Activated effector memory CD4-positive, alpha-beta T cell treated with anti-CD3 and anti-CD28 coated beads, Interleukin-2, amount 50 U/mL, for 16 hours (primary cell): ENCODE results near the gene NTMT2.
"Not testable (repeated sequence)": the region's sequence is repeated elsewhere in the genome, so short reads cannot be mapped to it uniquely, and the experiment has no call there.

Source experiments
- DNase-seq: peaks from one replicate; pipeline ENCODE4 v3.0.0-alpha.2; 2020

Gene NTMT2

DNA sequence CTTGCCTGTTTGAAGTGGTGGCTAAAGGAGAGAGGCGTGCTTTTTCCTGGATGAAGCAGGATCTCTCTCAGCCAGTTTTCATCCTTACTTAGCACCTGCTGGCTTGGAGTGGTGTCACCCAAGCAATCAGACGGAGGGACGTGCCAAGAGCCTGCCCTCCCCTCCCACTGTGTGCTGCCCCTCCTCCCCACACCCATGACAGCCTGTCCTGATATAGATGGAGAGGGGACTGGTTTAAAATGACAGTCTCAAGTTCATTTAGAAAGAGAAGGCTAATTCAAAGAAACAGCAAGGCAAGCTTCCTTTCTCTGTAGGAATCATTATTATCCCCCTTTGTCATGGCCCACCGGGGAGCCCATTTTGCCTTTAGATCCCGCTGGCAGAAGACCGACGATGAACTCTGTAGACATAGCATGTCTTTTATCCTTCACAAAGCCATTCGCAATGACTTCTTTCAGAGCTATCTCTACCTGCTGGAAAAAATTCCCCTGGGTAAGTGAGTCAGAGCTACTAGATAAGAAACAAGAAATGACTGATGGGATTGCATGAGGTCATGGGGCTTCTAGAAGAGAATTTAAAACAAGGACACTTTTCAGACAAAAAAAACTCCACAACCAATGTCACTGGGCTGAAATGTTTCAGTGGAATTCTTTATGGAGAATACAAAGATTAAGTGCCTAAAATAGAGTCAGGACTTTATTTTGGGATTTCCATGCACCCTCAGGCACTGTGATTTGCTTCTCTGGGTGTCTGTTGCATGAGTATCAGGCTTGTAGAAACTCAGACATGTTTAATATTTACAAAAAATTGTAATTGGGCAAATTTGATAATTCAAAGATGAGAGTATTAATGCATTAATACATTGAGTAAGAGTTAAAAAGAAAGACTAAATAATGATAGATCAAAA, at the start of gene NTMT2:
TSS of gene NTMT2 (plus strand) at position 190 of the 907 bp plus-strand sequence. CDS start at position 339, 149 bp downstream.
- DNase-seq, result no peak

- DNase-seq, result no peak
Measured at GRCh38 chr1:170095976-170096748, 49.6 kb upstream of the NTMT2 start.

- no peak for DNase-seq
Measured at GRCh38 chr1:170096806-170097340, 48.9 kb upstream of the NTMT2 start.

GRCh38 chr1:170097449-170097948, 48.3 kb upstream of the NTMT2 start:
- DNase-seq, result no peak

- not testable (repeated sequence) for DNase-seq
Measured at GRCh38 chr1:170113140-170113539, 32.6 kb upstream of the NTMT2 start.

DNA sequence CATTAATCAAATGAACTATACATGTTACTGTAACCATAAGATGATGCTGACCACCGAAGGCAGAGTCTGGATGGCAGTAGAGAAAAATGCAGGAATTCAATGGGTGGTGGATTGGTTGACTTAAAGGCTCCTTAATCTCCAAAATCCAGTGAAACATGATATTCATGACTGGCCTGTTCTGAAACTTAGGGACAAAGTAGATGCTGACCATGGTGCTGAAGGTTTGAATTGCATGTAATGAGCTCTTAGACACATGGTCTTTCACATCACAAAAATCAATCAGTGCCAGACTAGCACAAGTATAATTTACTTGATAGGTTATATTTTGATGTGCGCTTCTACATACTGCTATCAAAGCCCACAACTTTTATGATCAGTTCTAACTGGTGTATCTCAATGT, 30.9 kb upstream of the NTMT2 start:
- no peak for DNase-seq

GRCh38 chr1:170122366-170122765, 23.4 kb upstream of the NTMT2 start:
- no peak for DNase-seq

- no peak for DNase-seq
Measured at GRCh38 chr1:170125269-170125668, 20.5 kb upstream of the NTMT2 start.

DNA sequence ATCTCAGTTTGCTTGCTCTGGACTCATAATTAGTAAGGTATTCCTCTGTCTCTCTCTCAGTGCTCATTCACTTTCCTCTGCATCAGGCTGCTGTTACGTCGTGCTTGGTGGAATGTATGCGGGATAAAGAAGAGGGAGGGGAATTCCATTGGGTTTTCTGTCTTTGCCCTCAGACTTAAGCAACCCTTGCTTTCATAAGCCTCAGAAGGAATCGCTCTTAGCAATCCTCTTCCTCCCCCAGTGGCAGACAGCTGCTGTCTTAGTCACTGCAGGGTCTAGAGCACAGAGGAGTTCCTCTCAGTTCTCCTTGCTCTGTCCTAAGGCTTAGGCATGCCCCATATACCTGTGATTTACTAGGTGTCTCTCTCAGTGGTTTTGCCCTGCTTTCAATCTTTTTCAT, 19.1 kb upstream of the NTMT2 start:
- no peak for DNase-seq

GRCh38 chr1:170131450-170131849, 14.3 kb upstream of the NTMT2 start:
- DNase-seq, result no peak

- DNase-seq, result no peak
Measured at GRCh38 chr1:170131984-170132383, 13.8 kb upstream of the NTMT2 start.

- DNase-seq, result no peak
Measured at GRCh38 chr1:170133766-170134495, 11.8 kb upstream of the NTMT2 start.

DNA sequence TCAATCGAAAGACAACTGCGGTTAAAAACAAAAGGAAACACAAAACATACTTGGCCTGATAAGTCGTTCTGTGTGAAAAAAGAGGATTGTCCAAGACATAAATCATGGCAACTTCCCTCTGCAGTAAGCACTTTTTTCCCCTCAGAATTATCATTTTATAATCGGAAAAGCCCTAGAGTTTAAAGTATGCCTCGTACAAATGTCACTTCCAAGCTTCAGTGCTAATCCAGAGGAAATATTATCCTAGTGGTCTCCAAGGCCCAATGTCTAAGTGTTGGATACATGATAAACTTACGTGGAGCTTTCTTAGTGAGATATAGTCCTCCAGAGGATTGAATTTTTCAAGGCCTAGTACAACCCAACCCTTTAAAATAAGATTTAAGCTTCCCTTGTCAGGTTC, 11.2 kb upstream of the NTMT2 start:
- no peak for DNase-seq

DNA sequence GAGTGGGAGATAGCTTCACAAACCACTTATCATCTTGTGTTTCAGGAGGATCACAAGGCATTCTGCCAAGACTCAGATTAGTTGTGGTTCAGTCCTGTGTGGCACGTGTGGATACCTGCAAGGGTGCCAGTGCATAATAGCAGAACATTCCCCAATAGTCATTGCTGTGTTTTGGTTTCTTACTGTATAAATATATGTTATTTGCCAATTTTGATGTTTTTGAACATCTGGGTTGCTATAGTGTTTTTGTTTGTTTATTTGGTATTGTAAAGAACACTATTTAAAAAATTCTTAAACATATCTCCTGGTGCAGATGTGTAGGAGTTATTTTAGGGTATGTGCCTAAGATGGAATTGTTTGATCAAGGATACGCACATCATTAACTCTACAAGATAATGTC, 5.4 kb upstream of the NTMT2 start:
- no peak for DNase-seq

DNA sequence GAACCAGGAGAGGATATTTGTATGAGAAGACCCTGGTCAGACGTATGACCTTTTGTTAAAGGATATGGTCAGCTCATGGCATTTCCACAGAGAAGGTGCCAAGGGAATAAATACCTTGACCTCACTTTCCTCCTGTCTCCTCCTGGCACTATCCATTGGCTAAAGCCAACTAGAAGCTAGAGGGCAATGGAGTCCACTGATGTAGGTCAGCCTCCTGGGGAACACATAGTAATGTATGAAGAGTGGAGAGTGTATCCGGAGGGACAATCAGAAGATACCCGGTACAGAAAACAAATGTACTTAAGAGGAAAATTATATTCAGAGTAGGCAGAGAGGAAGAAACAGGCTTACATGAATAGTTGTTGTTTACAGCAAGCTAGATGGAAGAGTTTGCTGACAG, 698 bp upstream of the NTMT2 start:
- DNase-seq, result no peak

- DNase-seq, result no peak
Measured at GRCh38 chr1:170146720-170147263, 1.0 kb downstream of the NTMT2 start.

- no peak for DNase-seq
Measured at GRCh38 chr1:170149241-170149640, 3.5 kb downstream of the NTMT2 start.

GRCh38 chr1:170150016-170150415, 4.3 kb downstream of the NTMT2 start:
- DNase-seq, result no peak

DNA sequence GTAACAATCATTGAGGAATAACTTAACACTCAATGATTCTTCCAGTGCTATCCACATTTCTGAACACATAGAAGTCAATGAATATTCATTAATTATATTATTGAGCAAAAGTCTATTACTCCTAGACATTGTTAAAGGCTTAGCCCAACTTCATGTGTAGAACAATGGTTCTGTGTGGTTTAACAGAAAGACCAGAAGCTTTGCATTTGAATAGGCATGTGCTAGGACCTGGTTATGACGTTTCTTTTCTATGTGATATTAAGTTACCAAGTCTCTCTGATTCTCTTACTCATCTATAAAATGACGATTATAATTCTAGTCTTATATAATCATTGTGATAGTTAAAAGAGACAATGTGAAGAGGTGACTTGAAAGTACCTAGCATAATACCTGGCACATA, 5.2 kb downstream of the NTMT2 start:
- DNase-seq, result no peak

DNA sequence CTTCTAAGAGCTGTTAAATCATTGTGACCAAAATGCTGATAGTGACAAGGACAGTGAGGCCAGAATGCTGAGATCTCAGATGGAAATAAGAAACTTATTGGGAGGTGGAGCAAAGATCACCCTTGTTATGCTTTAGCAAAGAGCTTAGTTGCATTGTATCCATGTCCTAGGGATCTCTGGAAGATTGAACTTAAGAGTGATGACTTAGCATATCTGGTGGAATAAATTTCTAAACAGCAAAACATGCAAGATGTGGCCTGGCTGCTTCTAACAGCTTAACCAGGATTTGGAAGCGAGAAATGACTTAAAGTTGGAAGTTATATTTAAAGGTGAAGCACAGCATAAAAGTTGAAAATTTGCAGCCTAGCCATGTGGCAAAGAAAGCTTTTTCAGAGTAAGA, 7.7 kb downstream of the NTMT2 start:
- DNase-seq, result no peak

GRCh38 chr1:170155055-170155454, 9.3 kb downstream of the NTMT2 start:
- no peak for DNase-seq

- DNase-seq, result no peak
Measured at GRCh38 chr1:170156594-170156993, 10.8 kb downstream of the NTMT2 start.

DNA sequence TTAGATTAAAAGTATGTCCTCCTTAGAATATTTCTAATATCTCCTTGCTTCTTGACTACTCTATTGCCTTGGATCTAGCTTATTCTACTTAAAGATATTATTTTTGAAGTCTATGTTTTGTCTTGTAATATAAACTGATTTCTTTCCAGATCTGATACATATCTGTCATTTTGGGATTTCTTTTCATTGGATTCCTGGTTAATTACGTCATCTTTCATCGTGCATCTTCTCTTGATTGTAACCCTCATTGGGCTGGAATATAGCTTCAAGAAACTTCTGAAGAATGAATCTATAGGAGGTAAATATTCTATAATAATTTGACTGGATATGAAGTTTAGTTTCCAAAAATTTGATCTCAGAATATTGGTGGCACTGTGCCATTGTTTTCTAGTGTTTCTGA, 12.1 kb downstream of the NTMT2 start:
- DNase-seq, result no peak
